ENCODE measurements around the gene BPHL. TPM values are rescaled to one million over a fixed set of nuclear protein-coding genes. Genes with fewer than 3 reads are reported as not detected.

The BPHL gene
- total and polyA plus RNA-seq, 2 experiments from 2014 or later = 22.8 to 45.5 TPM

DNA sequence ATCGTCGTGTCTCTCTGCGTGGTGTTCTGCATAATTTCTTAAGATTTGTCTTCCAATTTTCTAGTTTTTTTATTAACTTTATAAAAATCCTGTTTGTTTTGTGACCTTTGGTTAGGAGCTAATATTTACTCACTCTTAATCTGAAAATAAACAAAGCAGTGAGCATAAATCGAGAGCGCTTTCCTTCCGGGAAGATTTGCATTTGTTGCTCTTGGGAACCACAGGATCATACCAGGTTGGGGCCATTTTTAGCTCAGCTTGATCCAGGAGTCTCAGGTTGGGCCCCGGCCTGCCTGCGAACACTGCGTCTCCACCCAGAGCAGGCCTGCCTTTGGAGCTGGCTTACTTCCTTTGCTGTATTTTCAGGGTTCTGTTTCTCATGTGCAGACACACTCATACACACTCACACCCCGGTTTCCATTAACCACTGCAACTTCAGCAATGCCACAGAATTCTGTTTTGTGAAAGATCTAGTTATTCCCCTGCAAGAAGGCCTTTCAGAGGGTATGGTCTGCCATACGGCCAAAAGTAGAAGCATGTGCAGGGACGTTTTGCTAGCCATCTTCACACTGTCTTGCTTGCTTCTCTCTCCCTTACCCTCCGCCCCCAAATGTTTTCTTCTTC is 17.3 kb downstream of the BPHL start:
- no peaks in the 10 kb centered on the region for H3K27me3 ChIP-seq (ENCODE audit: insufficient read depth)
- ATAC-seq = no peak; the same call in 2 of the 3 replicates
- Mint-ChIP-seq H3K27me3 (ENCODE audit: insufficient read depth, low read depth, poor library complexity) (no peaks in the 10 kb centered on the region), H3K4me1 (peaks cover 14% of the 10 kb centered on the region), H3K27ac (peak overlapping the region; percentile 57), H3K9me3 (no peaks in the 10 kb centered on the region), H3K36me3 (ENCODE audit: low read depth) (peaks cover 87% of the 10 kb centered on the region), H3K4me3 (no peak overlapping the region; the same call in 2 of the 3 replicates)
- H3K4me3 ChIP-seq = no peak overlapping the region
- no peak for DNase-seq (ENCODE audit: low spot score)
- no peaks in the 10 kb centered on the region; the same call in 1 of the 2 replicates for H4K20me1 ChIP-seq (replicated peaks; ENCODE audit: insufficient read depth)
- no peaks in the 10 kb centered on the region for H3K9me2 ChIP-seq (ENCODE audit: insufficient read depth)
- no peaks in the 10 kb centered on the region for H3K79me2 ChIP-seq (replicated peaks; ENCODE audit: insufficient read depth)
- H3F3A ChIP-seq (replicated peaks; ENCODE audit: low read depth) = peaks cover 13% of the 10 kb centered on the region; the same call in 1 of the 2 replicates
- 0 out of 2 replicates have a peak overlapping the region, but pooled peaks have one; percentile 38 for H3K4me2 ChIP-seq
- H3K4me1 ChIP-seq (ENCODE audit: insufficient read depth) = peaks cover 14% of the 10 kb centered on the region
- H3K36me3 ChIP-seq (ENCODE audit: insufficient read depth) = peaks cover 17% of the 10 kb centered on the region
- no peak overlapping the region for H2AFZ ChIP-seq
- TF ChIP-seq POLR2AphosphoS5 (IDR thresholded peaks at IDR 0.05; ENCODE audit: low read depth) (no peak), REST (IDR thresholded peaks at IDR 0.05; ENCODE audit: unreplicated experiment) (no peak), CTCF (conservative IDR thresholded peaks at IDR 0.05; ENCODE audit: low read depth in 2 of 2) (no peak), ZNF114 (CRISPR knock-in tag; IDR thresholded peaks at IDR 0.05) (no peak), STAT1 (IDR thresholded peaks at IDR 0.05; ENCODE audit: unreplicated experiment) (no peak), NANOG (IDR thresholded peaks at IDR 0.05; ENCODE audit: borderline replicate concordance) (no peak), EZH2 (IDR thresholded peaks at IDR 0.05; ENCODE audit: low read depth, unreplicated experiment) (no peak), JUNB (IDR thresholded peaks at IDR 0.05; ENCODE audit: unreplicated experiment) (no peak), ZNF331 (CRISPR knock-in tag; IDR thresholded peaks at IDR 0.05; ENCODE audit: low read depth) (no peak), EZH2phosphoT487 (IDR thresholded peaks at IDR 0.05; ENCODE audit: unreplicated experiment) (no peak), CREB1 (CRISPR knock-in tag; IDR thresholded peaks at IDR 0.05; ENCODE audit: low read depth) (no peak)
- TF ChIP-seq, protein P1, sequence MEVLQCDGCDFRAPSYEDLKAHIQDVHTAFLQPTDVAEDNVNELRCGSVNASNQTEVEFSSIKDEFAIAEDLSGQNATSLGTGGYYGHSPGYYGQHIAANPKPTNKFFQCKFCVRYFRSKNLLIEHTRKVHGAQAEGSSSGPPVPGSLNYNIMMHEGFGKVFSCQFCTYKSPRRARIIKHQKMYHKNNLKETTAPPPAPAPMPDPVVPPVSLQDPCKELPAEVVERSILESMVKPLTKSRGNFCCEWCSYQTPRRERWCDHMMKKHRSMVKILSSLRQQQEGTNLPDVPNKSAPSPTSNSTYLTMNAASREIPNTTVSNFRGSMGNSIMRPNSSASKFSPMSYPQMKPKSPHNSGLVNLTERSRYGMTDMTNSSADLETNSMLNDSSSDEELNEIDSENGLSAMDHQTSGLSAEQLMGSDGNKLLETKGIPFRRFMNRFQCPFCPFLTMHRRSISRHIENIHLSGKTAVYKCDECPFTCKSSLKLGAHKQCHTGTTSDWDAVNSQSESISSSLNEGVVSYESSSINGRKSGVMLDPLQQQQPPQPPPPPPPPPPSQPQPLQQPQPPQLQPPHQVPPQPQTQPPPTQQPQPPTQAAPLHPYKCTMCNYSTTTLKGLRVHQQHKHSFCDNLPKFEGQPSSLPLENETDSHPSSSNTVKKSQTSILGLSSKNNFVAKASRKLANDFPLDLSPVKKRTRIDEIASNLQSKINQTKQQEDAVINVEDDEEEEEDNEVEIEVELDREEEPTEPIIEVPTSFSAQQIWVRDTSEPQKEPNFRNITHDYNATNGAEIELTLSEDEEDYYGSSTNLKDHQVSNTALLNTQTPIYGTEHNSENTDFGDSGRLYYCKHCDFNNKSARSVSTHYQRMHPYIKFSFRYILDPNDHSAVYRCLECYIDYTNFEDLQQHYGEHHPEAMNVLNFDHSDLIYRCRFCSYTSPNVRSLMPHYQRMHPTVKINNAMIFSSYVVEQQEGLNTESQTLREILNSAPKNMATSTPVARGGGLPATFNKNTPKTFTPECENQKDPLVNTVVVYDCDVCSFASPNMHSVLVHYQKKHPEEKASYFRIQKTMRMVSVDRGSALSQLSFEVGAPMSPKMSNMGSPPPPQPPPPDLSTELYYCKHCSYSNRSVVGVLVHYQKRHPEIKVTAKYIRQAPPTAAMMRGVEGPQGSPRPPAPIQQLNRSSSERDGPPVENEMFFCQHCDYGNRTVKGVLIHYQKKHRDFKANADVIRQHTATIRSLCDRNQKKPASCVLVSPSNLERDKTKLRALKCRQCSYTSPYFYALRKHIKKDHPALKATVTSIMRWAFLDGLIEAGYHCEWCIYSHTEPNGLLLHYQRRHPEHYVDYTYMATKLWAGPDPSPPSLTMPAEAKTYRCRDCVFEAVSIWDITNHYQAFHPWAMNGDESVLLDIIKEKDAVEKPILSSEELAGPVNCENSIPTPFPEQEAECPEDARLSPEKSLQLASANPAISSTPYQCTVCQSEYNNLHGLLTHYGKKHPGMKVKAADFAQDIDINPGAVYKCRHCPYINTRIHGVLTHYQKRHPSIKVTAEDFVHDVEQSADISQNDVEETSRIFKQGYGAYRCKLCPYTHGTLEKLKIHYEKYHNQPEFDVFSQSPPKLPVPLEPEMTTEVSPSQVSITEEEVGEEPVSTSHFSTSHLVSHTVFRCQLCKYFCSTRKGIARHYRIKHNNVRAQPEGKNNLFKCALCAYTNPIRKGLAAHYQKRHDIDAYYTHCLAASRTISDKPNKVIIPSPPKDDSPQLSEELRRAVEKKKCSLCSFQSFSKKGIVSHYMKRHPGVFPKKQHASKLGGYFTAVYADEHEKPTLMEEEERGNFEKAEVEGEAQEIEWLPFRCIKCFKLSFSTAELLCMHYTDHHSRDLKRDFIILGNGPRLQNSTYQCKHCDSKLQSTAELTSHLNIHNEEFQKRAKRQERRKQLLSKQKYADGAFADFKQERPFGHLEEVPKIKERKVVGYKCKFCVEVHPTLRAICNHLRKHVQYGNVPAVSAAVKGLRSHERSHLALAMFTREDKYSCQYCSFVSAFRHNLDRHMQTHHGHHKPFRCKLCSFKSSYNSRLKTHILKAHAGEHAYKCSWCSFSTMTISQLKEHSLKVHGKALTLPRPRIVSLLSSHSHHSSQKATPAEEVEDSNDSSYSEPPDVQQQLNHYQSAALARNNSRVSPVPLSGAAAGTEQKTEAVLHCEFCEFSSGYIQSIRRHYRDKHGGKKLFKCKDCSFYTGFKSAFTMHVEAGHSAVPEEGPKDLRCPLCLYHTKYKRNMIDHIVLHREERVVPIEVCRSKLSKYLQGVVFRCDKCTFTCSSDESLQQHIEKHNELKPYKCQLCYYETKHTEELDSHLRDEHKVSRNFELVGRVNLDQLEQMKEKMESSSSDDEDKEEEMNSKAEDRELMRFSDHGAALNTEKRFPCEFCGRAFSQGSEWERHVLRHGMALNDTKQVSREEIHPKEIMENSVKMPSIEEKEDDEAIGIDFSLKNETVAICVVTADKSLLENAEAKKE (CRISPR knock-in tag; IDR thresholded peaks at IDR 0.05) = no peak
- TF ChIP-seq, protein P2, sequence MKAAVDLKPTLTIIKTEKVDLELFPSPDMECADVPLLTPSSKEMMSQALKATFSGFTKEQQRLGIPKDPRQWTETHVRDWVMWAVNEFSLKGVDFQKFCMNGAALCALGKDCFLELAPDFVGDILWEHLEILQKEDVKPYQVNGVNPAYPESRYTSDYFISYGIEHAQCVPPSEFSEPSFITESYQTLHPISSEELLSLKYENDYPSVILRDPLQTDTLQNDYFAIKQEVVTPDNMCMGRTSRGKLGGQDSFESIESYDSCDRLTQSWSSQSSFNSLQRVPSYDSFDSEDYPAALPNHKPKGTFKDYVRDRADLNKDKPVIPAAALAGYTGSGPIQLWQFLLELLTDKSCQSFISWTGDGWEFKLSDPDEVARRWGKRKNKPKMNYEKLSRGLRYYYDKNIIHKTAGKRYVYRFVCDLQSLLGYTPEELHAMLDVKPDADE (IDR thresholded peaks at IDR 0.05) = no peak
- peak overlapping the region; percentile 28 for H3K27ac ChIP-seq (ENCODE audit: low read depth)
